SK-N-SH treated with all-trans-retinoic acid at 6 μM for 48 hours (cell line): ENCODE results near the gene TCF25.

ENCODE experiments used
- ATAC-seq: fragments of 200-7000 bp; cut with Tn5 transposase; 3 replicates; pipeline ENCODE4 v1.9.1; 2020; ENCODE audit warnings: mild to moderate bottlenecking, moderate library complexity
- ARNTL ChIP-seq: fragments of 450-650 bp; formaldehyde crosslinking; IDR thresholded peaks from 2 replicates; pipeline ENCODE4 v1.5.0; 2020; ENCODE audit warnings: low read depth, mild to moderate bottlenecking, moderate library complexity, borderline replicate concordance
- BACH2 ChIP-seq: fragments of 250-450 bp; sonication (Bioruptor Pico); IDR thresholded peaks from 2 replicates; pipeline ENCODE4 v1.9.0; 2021; ENCODE audit warnings: mild to moderate bottlenecking, borderline replicate concordance
- CSDC2 ChIP-seq: fragments of 250-450 bp; sonication (Bioruptor Pico); IDR thresholded peaks from 2 replicates; pipeline ENCODE4 v1.5.0; 2020; ENCODE audit warnings: mild to moderate bottlenecking, moderate library complexity
- ESRRG ChIP-seq: fragments of 250-450 bp; sonication (Bioruptor Pico); IDR thresholded peaks from 2 replicates; pipeline ENCODE4 v1.6.1; 2021; ENCODE audit warnings: mild to moderate bottlenecking
- GLIS3 ChIP-seq: fragments of 250-450 bp; sonication (Bioruptor Pico); IDR thresholded peaks from 2 replicates; pipeline ENCODE4 v1.5.0; 2020; ENCODE audit warnings: mild to moderate bottlenecking, moderate library complexity
- OSR1 ChIP-seq: fragments of 250-450 bp; sonication (Bioruptor Pico); IDR thresholded peaks from 2 replicates; pipeline ENCODE4 v1.8.0; 2022; ENCODE audit warnings: moderate library complexity, mild to moderate bottlenecking, inconsistent platforms
- PATZ1 ChIP-seq: fragments of 250-450 bp; sonication (Bioruptor Pico); IDR thresholded peaks from 2 replicates; pipeline ENCODE4 v1.8.0; 2020; ENCODE audit warnings: mild to moderate bottlenecking, moderate library complexity, borderline replicate concordance
- PPARA ChIP-seq: fragments of 250-450 bp; sonication (Bioruptor Pico); IDR thresholded peaks from 2 replicates; pipeline ENCODE4 v1.5.0; 2020; ENCODE audit warnings: mild to moderate bottlenecking, borderline replicate concordance
- RARB ChIP-seq: fragments of 250-450 bp; sonication (Bioruptor Pico); IDR thresholded peaks from 2 replicates; pipeline ENCODE4 v1.8.0; 2021; ENCODE audit warnings: mild to moderate bottlenecking, moderate library complexity
- SNAI2 ChIP-seq: fragments of 250-450 bp; sonication (Bioruptor Pico); IDR thresholded peaks from 2 replicates; pipeline ENCODE4 v1.5.0; 2020; ENCODE audit warnings: mild to moderate bottlenecking, moderate library complexity
- TCF4 ChIP-seq: fragments of 250-450 bp; sonication (Bioruptor Pico); IDR thresholded peaks from 2 replicates; pipeline ENCODE4 v1.8.0; 2021; ENCODE audit warnings: mild to moderate bottlenecking, moderate library complexity, borderline replicate concordance
- TOX ChIP-seq: fragments of 250-450 bp; sonication (Bioruptor Pico); IDR thresholded peaks from 2 replicates; pipeline ENCODE4 v1.8.0; 2021; ENCODE audit warnings: mild to moderate bottlenecking, moderate library complexity, borderline replicate concordance
- ZC3H10 ChIP-seq: fragments of 250-450 bp; sonication (Bioruptor Pico); IDR thresholded peaks from 2 replicates; pipeline ENCODE4 v1.5.1; 2021; ENCODE audit warnings: mild to moderate bottlenecking, moderate library complexity
- ZFP3 ChIP-seq: fragments of 250-450 bp; sonication (Bioruptor Pico); IDR thresholded peaks from 2 replicates; pipeline ENCODE4 v1.5.0; 2020; ENCODE audit warnings: mild to moderate bottlenecking, moderate library complexity
- ZNF70 ChIP-seq: fragments of 450-650 bp; formaldehyde crosslinking; IDR thresholded peaks from 2 replicates; pipeline ENCODE4 v1.5.0; 2020; ENCODE audit warnings: mild to moderate bottlenecking, moderate library complexity
- TF ChIP-seq, protein P1 (sequence below): fragments of 250-450 bp; sonication (Bioruptor Pico); IDR thresholded peaks from 2 replicates; pipeline ENCODE4 v1.8.0; 2021; ENCODE audit warnings: low read depth, mild to moderate bottlenecking, moderate library complexity, borderline replicate concordance
- TF ChIP-seq, protein P2 (sequence below): fragments of 250-450 bp; sonication (Bioruptor Pico); IDR thresholded peaks from 2 replicates; pipeline ENCODE4 v1.5.0; 2020; ENCODE audit warnings: mild to moderate bottlenecking, moderate library complexity
- TF ChIP-seq, protein P3 (sequence below): fragments of 250-450 bp; sonication (Bioruptor Pico); IDR thresholded peaks from 2 replicates; pipeline ENCODE4 v1.5.1; 2020; ENCODE audit warnings: low read depth, mild to moderate bottlenecking, moderate library complexity

The TCF25 gene

DNA sequence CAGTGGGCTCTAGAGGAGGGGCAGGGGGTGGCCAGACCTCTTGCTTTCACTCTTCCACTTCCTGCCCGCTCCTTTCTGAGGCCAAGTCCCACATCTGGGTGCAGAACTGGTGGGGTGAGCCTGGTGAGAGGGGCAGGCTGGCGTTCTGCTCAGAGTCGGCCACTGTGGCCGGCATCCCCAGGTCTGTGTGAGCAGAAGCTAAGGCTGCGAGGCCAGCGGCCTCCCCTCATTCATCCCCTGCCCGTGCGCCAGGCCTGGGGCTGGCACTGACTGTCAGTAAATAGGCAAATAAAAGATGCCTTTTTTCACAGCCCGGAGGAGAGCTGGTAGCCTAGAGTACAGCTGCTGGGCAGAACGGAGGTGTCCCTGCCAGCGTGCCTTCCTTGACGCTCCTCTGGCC lies 76.4 kb downstream of the TCF25 start:
- TF ChIP-seq TOX (CRISPR knock-in tag) (no peak), TCF4 (no peak), CSDC2 (CRISPR knock-in tag) (no peak), GLIS3 (no peak), PATZ1 (no peak), SNAI2 (CRISPR knock-in tag) (no peak), RARB (CRISPR knock-in tag) (no peak), ESRRG (CRISPR knock-in tag) (no peak)
- TF ChIP-seq, protein P1, sequence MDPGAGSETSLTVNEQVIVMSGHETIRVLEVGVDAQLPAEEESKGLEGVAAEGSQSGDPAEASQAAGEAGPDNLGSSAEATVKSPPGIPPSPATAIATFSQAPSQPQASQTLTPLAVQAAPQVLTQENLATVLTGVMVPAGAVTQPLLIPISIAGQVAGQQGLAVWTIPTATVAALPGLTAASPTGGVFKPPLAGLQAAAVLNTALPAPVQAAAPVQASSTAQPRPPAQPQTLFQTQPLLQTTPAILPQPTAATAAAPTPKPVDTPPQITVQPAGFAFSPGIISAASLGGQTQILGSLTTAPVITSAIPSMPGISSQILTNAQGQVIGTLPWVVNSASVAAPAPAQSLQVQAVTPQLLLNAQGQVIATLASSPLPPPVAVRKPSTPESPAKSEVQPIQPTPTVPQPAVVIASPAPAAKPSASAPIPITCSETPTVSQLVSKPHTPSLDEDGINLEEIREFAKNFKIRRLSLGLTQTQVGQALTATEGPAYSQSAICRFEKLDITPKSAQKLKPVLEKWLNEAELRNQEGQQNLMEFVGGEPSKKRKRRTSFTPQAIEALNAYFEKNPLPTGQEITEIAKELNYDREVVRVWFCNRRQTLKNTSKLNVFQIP: no peak
- TF ChIP-seq, protein P2, sequence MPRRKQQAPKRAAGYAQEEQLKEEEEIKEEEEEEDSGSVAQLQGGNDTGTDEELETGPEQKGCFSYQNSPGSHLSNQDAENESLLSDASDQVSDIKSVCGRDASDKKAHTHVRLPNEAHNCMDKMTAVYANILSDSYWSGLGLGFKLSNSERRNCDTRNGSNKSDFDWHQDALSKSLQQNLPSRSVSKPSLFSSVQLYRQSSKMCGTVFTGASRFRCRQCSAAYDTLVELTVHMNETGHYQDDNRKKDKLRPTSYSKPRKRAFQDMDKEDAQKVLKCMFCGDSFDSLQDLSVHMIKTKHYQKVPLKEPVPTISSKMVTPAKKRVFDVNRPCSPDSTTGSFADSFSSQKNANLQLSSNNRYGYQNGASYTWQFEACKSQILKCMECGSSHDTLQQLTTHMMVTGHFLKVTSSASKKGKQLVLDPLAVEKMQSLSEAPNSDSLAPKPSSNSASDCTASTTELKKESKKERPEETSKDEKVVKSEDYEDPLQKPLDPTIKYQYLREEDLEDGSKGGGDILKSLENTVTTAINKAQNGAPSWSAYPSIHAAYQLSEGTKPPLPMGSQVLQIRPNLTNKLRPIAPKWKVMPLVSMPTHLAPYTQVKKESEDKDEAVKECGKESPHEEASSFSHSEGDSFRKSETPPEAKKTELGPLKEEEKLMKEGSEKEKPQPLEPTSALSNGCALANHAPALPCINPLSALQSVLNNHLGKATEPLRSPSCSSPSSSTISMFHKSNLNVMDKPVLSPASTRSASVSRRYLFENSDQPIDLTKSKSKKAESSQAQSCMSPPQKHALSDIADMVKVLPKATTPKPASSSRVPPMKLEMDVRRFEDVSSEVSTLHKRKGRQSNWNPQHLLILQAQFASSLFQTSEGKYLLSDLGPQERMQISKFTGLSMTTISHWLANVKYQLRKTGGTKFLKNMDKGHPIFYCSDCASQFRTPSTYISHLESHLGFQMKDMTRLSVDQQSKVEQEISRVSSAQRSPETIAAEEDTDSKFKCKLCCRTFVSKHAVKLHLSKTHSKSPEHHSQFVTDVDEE (CRISPR knock-in tag): no peak
- ATAC-seq: no peak

DNA sequence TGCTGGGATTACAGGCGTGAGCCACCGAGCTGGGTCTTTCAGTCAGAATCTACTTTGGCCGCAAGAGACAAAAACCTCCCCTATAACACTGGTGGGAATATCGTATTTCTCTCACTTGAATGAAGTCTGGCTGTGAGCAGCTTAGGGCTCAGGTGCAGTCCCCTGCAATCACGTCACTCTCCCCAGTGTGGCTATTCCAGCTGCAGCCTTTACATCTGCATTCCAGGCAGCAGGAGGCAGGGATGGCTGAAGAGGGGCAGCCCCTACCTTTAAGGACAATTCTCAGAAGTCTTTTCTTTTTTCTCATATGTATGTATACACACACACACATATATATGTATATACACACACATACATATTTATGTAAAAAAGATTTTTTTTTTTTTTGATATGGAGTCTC lies 78.1 kb downstream of the TCF25 start:
- ATAC-seq: no peak
- TF ChIP-seq ZFP3 (CRISPR knock-in tag) (no peak), OSR1 (CRISPR knock-in tag) (no peak)

- ATAC-seq: no peak
- TF ChIP-seq PATZ1 (no peak), GLIS3 (no peak), ARNTL (no peak), ZNF70 (CRISPR knock-in tag) (no peak), CSDC2 (CRISPR knock-in tag) (no peak), PPARA (CRISPR knock-in tag) (no peak), ZFP3 (CRISPR knock-in tag) (no peak), ZC3H10 (CRISPR knock-in tag) (no peak), BACH2 (CRISPR knock-in tag) (no peak)
- TF ChIP-seq, protein P2 (CRISPR knock-in tag): no peak
- TF ChIP-seq, protein P3, sequence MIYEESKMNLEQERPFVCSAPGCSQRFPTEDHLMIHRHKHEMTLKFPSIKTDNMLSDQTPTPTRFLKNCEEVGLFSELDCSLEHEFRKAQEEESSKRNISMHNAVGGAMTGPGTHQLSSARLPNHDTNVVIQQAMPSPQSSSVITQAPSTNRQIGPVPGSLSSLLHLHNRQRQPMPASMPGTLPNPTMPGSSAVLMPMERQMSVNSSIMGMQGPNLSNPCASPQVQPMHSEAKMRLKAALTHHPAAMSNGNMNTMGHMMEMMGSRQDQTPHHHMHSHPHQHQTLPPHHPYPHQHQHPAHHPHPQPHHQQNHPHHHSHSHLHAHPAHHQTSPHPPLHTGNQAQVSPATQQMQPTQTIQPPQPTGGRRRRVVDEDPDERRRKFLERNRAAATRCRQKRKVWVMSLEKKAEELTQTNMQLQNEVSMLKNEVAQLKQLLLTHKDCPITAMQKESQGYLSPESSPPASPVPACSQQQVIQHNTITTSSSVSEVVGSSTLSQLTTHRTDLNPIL (CRISPR knock-in tag): no peak
These were observed 78.7 kb downstream of the TCF25 start for GRCh38 chr16:89952049-89952448.
